ENCODE data around the gene GDA.

GDA gene

GRCh38 chr9:72149231-72149975 lies at the start of gene GDA:
GDA (plus strand) TSS chr9:72149440; CDS start chr9:72149560, 120 bp downstream.
- DNase-seq, result no peak

- no peak for DNase-seq
These were observed 46.7 kb upstream of the GDA start for GRCh38 chr9:72102520-72102919.

- DNase-seq, result no peak
These were observed 36.2 kb upstream of the GDA start for GRCh38 chr9:72113056-72113455.

- DNase-seq, result no peak
These were observed 29.4 kb upstream of the GDA start for GRCh38 chr9:72119853-72120252.

- DNase-seq, result no peak
These were observed 24.3 kb upstream of the GDA start for GRCh38 chr9:72124947-72125346.

- DNase-seq, result no peak
These were observed 21.5 kb upstream of the GDA start for GRCh38 chr9:72127753-72128152.

- no peak for DNase-seq
These were observed 20.7 kb upstream of the GDA start for GRCh38 chr9:72128526-72128925.

- no peak for DNase-seq
These were observed 19.7 kb upstream of the GDA start for GRCh38 chr9:72129271-72130156.

GRCh38 chr9:72130321-72130720 lies 18.9 kb upstream of the GDA start:
- DNase-seq, result no peak

- no peak for DNase-seq
These were observed 18.0 kb upstream of the GDA start for GRCh38 chr9:72131206-72131605.

- no peak for DNase-seq
These were observed 17.2 kb upstream of the GDA start for GRCh38 chr9:72132052-72132451.

- DNase-seq, result no peak
These were observed 15.7 kb upstream of the GDA start for GRCh38 chr9:72133365-72134035.

- DNase-seq, result no peak
These were observed 14.4 kb upstream of the GDA start for GRCh38 chr9:72134801-72135200.

- no peak for DNase-seq
These were observed 11.4 kb upstream of the GDA start for GRCh38 chr9:72137697-72138365.

GRCh38 chr9:72139226-72139625 lies 10.0 kb upstream of the GDA start:
- no peak for DNase-seq

GRCh38 chr9:72140586-72140985 lies 8.7 kb upstream of the GDA start:
- DNase-seq, result no peak

- no peak for DNase-seq
These were observed 7.8 kb upstream of the GDA start for GRCh38 chr9:72141484-72141883.

- DNase-seq, result no peak
These were observed 4.3 kb upstream of the GDA start for GRCh38 chr9:72144756-72145492.

- no peak for DNase-seq
These were observed 3.3 kb upstream of the GDA start for GRCh38 chr9:72145733-72146505.

GRCh38 chr9:72147676-72148075 lies 1.6 kb upstream of the GDA start:
- no peak for DNase-seq

- DNase-seq, result no peak
These were observed 887 bp downstream of the GDA start for GRCh38 chr9:72150127-72150526.

- DNase-seq, result no peak
These were observed 1.4 kb downstream of the GDA start for GRCh38 chr9:72150661-72151060.
